ENCODE results near the gene EFNA5. TPM values are rescaled to one million over a fixed set of nuclear protein-coding genes. Genes with fewer than 3 reads are reported as not detected.

Gene EFNA5
- total and polyA plus RNA-seq, 10 of the 15 experiments (the other 5 are each of a cell fraction or from before 2014, with no cell fraction given), result 0.19 to 12.6 (median 3.9) TPM

DNA sequence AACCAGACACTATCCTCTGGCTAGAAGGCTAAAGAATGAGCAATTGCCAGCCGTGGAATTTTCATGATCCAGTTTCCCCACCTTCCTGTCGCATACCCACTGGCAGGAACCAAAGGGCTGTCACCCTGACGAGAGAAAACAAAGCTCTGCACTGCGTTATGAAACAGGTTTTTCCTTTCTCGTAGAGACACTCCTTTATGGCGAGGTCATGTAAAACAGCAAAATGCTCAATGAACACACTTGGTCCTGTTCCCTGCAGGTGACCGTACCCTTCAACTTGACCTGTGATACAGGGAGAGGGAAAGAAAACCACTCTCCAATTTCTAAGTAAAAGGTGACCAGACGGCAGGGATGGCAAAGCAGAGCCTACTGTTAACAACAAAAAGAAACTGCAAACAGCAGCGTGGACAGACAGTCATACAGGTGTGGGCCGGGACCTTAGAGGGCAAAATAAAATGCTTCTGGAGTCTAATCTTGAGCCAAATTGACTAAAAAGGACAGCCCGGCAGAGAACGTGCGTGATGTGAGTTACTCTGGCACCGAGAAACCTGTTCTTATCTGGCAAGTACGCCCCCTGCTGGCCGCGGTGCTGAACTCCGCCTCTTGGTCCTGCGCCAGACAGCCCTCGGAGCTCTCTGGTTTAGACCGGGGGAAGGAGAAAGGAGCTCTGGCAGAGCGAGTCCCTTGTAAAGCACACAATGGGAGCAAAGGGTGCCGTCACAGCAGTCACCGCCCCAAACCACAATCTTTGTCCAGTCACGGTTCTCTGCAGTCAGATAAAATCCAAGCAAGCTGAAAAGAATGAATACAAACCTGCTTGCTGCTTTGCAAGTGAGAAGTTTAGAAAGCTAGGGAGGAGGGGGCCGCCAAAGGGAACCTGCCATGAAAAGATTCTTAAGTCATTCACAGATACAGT lies 98.9 kb downstream of the EFNA5 start (continued):
- TF ChIP-seq, protein P1, sequence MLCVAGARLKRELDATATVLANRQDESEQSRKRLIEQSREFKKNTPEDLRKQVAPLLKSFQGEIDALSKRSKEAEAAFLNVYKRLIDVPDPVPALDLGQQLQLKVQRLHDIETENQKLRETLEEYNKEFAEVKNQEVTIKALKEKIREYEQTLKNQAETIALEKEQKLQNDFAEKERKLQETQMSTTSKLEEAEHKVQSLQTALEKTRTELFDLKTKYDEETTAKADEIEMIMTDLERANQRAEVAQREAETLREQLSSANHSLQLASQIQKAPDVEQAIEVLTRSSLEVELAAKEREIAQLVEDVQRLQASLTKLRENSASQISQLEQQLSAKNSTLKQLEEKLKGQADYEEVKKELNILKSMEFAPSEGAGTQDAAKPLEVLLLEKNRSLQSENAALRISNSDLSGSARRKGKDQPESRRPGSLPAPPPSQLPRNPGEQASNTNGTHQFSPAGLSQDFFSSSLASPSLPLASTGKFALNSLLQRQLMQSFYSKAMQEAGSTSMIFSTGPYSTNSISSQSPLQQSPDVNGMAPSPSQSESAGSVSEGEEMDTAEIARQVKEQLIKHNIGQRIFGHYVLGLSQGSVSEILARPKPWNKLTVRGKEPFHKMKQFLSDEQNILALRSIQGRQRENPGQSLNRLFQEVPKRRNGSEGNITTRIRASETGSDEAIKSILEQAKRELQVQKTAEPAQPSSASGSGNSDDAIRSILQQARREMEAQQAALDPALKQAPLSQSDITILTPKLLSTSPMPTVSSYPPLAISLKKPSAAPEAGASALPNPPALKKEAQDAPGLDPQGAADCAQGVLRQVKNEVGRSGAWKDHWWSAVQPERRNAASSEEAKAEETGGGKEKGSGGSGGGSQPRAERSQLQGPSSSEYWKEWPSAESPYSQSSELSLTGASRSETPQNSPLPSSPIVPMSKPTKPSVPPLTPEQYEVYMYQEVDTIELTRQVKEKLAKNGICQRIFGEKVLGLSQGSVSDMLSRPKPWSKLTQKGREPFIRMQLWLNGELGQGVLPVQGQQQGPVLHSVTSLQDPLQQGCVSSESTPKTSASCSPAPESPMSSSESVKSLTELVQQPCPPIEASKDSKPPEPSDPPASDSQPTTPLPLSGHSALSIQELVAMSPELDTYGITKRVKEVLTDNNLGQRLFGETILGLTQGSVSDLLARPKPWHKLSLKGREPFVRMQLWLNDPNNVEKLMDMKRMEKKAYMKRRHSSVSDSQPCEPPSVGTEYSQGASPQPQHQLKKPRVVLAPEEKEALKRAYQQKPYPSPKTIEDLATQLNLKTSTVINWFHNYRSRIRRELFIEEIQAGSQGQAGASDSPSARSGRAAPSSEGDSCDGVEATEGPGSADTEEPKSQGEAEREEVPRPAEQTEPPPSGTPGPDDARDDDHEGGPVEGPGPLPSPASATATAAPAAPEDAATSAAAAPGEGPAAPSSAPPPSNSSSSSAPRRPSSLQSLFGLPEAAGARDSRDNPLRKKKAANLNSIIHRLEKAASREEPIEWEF (IDR thresholded peaks at IDR 0.05; ENCODE audit: insufficient replicate concordance, low read depth, low read length), result no peak
- TF ChIP-seq POLR2AphosphoS2 (IDR thresholded peaks at IDR 0.05; ENCODE audit: low read depth, low read length) (no peak), YBX1 (IDR thresholded peaks at IDR 0.05) (no peak), BRCA1 (IDR thresholded peaks at IDR 0.05; ENCODE audit: low read depth, low read length) (no peak)
- TF ChIP-seq, protein P2, sequence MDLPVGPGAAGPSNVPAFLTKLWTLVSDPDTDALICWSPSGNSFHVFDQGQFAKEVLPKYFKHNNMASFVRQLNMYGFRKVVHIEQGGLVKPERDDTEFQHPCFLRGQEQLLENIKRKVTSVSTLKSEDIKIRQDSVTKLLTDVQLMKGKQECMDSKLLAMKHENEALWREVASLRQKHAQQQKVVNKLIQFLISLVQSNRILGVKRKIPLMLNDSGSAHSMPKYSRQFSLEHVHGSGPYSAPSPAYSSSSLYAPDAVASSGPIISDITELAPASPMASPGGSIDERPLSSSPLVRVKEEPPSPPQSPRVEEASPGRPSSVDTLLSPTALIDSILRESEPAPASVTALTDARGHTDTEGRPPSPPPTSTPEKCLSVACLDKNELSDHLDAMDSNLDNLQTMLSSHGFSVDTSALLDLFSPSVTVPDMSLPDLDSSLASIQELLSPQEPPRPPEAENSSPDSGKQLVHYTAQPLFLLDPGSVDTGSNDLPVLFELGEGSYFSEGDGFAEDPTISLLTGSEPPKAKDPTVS (IDR thresholded peaks at IDR 0.05; ENCODE audit: low read depth, low read length), result no peak
